Limb (tissue), 2 donors: Measurements from ENCODE around the gene UTY.
A peak's percentile ranks its signal among the peaks of the same experiment; 100 is the strongest.

ENCODE experiments used
- DNase-seq, 2 donors: peaks; one replicate each; pipeline ENCODE4 v3.0.0-alpha.2; 2016; ENCODE audit errors: extremely low spot score in 2 of 2

The UTY gene

GRCh38 chrY:13479828-13480227, at the start of gene UTY:
Gene UTY, minus strand, starts transcription at chrY:13480033. Its CDS starts 368 bp downstream, at chrY:13479665.
- DNase-seq: peak; percentile 82 to 88

- no peak for DNase-seq
These were observed 40.6 kb upstream of the UTY start for GRCh38 chrY:13520474-13520873.

- no peak for DNase-seq
These were observed 21.4 kb upstream of the UTY start for GRCh38 chrY:13501215-13501614.

- no peak for DNase-seq
These were observed 13.9 kb upstream of the UTY start for GRCh38 chrY:13493737-13494136.

GRCh38 chrY:13492408-13492807, 12.6 kb upstream of the UTY start:
- no peak for DNase-seq

GRCh38 chrY:13488738-13489137, 8.9 kb upstream of the UTY start:
- DNase-seq: no peak

GRCh38 chrY:13479121-13479711, 617 bp downstream of the UTY start:
- DNase-seq: peak; percentile 12 to 70

- peak; percentile 47 to 59 for DNase-seq
These were observed 1.6 kb downstream of the UTY start for GRCh38 chrY:13478126-13478785.

GRCh38 chrY:13474997-13475396, 4.8 kb downstream of the UTY start:
- no peak for DNase-seq

- DNase-seq: no peak
These were observed 28.3 kb downstream of the UTY start for GRCh38 chrY:13451572-13451971.

GRCh38 chrY:13450596-13451130, 29.2 kb downstream of the UTY start:
- DNase-seq: no peak

- DNase-seq: no peak
These were observed 34.3 kb downstream of the UTY start for GRCh38 chrY:13445566-13445965.

- no peak for DNase-seq
These were observed 36.7 kb downstream of the UTY start for GRCh38 chrY:13443146-13443545.

- no peak for DNase-seq
These were observed 39.0 kb downstream of the UTY start for GRCh38 chrY:13440811-13441210.

- DNase-seq: no peak
These were observed 43.6 kb downstream of the UTY start for GRCh38 chrY:13435968-13436937.

- no peak for DNase-seq
These were observed 44.4 kb downstream of the UTY start for GRCh38 chrY:13435206-13435967.

- DNase-seq: no peak
These were observed 47.4 kb downstream of the UTY start for GRCh38 chrY:13432293-13433025.

- no peak for DNase-seq
These were observed 50.3 kb downstream of the UTY start for GRCh38 chrY:13429551-13429950.

GRCh38 chrY:13423281-13423732, 56.5 kb downstream of the UTY start:
- no peak for DNase-seq

- DNase-seq: no peak
These were observed 62.8 kb downstream of the UTY start for GRCh38 chrY:13416869-13417661.
